Body of pancreas (tissue), 4 donors: ENCODE data around the gene BACE2. TPM values are rescaled to one million over a fixed set of nuclear protein-coding genes. Genes with fewer than 3 reads are reported as not detected.
A peak's percentile ranks its signal among the peaks of the same experiment; 100 is the strongest.

Source experiments
- ATAC-seq: fragments of 150-250 bp; one replicate; pipeline ENCODE4 v1.9.1; 2016
- DNase-seq, 4 donors: peaks; one replicate each; pipeline ENCODE4 v3.0.0-alpha.2; 2019
- H3K27ac ChIP-seq, 4 donors: fragments of 200-600 bp; sonication (generic); 1 replicate in 3 of 4; 2 replicates in 1 of 4; pipeline versions ENCODE4 v1.5.1 to v1.6.1; 2016 to 2019; ENCODE audit warnings: mild to moderate bottlenecking in 1 of 4, mixed read lengths in 1 of 4, moderate library complexity in 1 of 4
- H3K27me3 ChIP-seq, 2 donors: fragments of 200-600 bp; sonication (generic); one replicate each; pipeline ENCODE4 v1.6.0; 2016; ENCODE audit warnings: mild to moderate bottlenecking in 1 of 2
- H3K36me3 ChIP-seq, 2 donors: fragments of 200-600 bp; sonication (generic); replicated peaks in 1 of 2; 2 replicates each; pipeline ENCODE4 v1.5.1; 2016; ENCODE audit warnings: low read depth in 2 of 2; ENCODE audit not compliant: insufficient read depth in 1 of 2
- H3K4me1 ChIP-seq: fragments of 200-600 bp; sonication (generic); one replicate; pipeline ENCODE4 v1.6.0; 2016
- H3K4me3 ChIP-seq, 2 donors: fragments of 200-600 bp; sonication (generic); 1 replicate in 1 of 2; 2 replicates in 1 of 2; pipeline ENCODE4 v1.5.1; 2016 to 2019
- H3K9me3 ChIP-seq, 3 donors: fragments of 200-600 bp; sonication (generic); 1 replicate in 2 of 3; 2 replicates in 1 of 3; pipeline ENCODE4 v1.5.1; 2016
- CTCF ChIP-seq, 7 experiments: fragments of 450-650 bp in 4 of 7; fragments of 200-600 bp in 3 of 7; sonication (generic) in 3 of 7; IDR thresholded peaks; one replicate each; pipeline ENCODE4 v1.5.1; 2016 to 2019; ENCODE audit warnings: antibody characterized with exemption in 7 of 7
- POLR2A ChIP-seq, 3 donors: fragments of 450-650 bp; IDR thresholded peaks; one replicate each; pipeline ENCODE4 v1.6.1; 2016; ENCODE audit warnings: antibody characterized with exemption in 3 of 3, mild to moderate bottlenecking in 2 of 3
- WGBS, 2 donors: methylation state at CpG; one replicate each; pipeline ENCODE4 v1.1.5; 2017; 5-methylcytosine and 5-hydroxymethylcytosine counted together
- intact Hi-C: fragments of 100-400 bp; cut with DNase I; formaldehyde crosslinking; loops from one replicate; pipeline ENCODE4 v1.15.1; 2023
- total RNA-seq, 2 donors: library from RNA; depleted of rRNA; stranded (reverse); fragments of >200 nt; gene quantifications; one replicate each; pipeline ENCODE4 v1.1.0, GENCODE V29; 2016

The BACE2 gene
- total RNA-seq, 2 donors from 2014 or later, result 86.4 to 107 TPM

- ATAC-seq, result peak; percentile 59
- WGBS, 2 donors, result 11 to 18% methylated on average over 5 to 7 of the region's 7 CpGs
These were observed 154.0 kb downstream of the BACE2 start for GRCh38 chr21:41321908-41322495.

GRCh38 chr21:41322496-41323382, 154.8 kb downstream of the BACE2 start:
- intact Hi-C loops, result no loop called here
- no peaks in the 10 kb centered on the region for H3K27me3 ChIP-seq
- no peak for TF ChIP-seq CTCF (IDR thresholded peaks at IDR 0.05)
- TF ChIP-seq POLR2A (IDR thresholded peaks at IDR 0.05), result peak in 2 of 3 donors; percentile 25 to 37
- no peaks in the 10 kb centered on the region for H3K9me3 ChIP-seq
- peak; percentile 63 for ATAC-seq
- no peak overlapping the region for H3K4me3 ChIP-seq
- no peaks in the 10 kb centered on the region for H3K36me3 ChIP-seq
- peaks cover 99% of the 10 kb centered on the region for H3K4me1 ChIP-seq
- H3K27ac ChIP-seq, result peak overlapping the region; percentile 58 to 84 (median 72)
- 34 to 38% methylated on average over 22 to 23 of the region's 23 CpGs for WGBS, 2 donors
- DNase-seq, result peak in 3 of 4 donors; percentile 40 to 53 (median 47)

More at GRCh38 chr21:41321908-41322495, 154.0 kb downstream of the BACE2 start:
- H3K27me3 ChIP-seq, result no peaks in the 10 kb centered on the region
- H3K9me3 ChIP-seq, result peaks cover 0 to 3% (median 0%) of the 10 kb centered on the region in 3 donors
- no peak for TF ChIP-seq CTCF (IDR thresholded peaks at IDR 0.05)
- no peak for TF ChIP-seq POLR2A (IDR thresholded peaks at IDR 0.05)
- H3K36me3 ChIP-seq, result no peaks in the 10 kb centered on the region
- H3K4me3 ChIP-seq, result no peak overlapping the region
- H3K27ac ChIP-seq, result peak overlapping the region; percentile 58 to 84 (median 72)
- peaks cover 97% of the 10 kb centered on the region for H3K4me1 ChIP-seq
- intact Hi-C loops, result no loop called here
- DNase-seq, result peak; percentile 62 to 76 (median 72)

- Histone ChIP-seq H3K9me3 (no peaks in the 10 kb centered on the region), H3K36me3 (no peaks in the 10 kb centered on the region), H3K4me3 (no peak overlapping the region), H3K4me1 (peaks cover 74% of the 10 kb centered on the region), H3K27me3 (no peaks in the 10 kb centered on the region), H3K27ac (peak overlapping the region in 3 of 4 donors; percentile 65 to 84 (median 78))
- TF ChIP-seq POLR2A (IDR thresholded peaks at IDR 0.05) (no peak), CTCF (IDR thresholded peaks at IDR 0.05) (peak in 1 of 7 experiments; percentile 12)
- WGBS, 2 donors, result 55 to 62% methylated on average over 7 of the region's 7 CpGs
- peak in 1 of 4 donors; percentile 25 for DNase-seq
- intact Hi-C loops, result no loop called here
- ATAC-seq, result peak; percentile 32
These were observed 157.4 kb downstream of the BACE2 start for GRCh38 chr21:41325138-41325912.

GRCh38 chr21:41326414-41327080, 158.6 kb downstream of the BACE2 start:
- WGBS, 2 donors, result 33 to 67% methylated on average over 6 to 13 of the region's 13 CpGs
- H3K4me1 ChIP-seq, result peaks cover 62% of the 10 kb centered on the region
- H3K36me3 ChIP-seq, result no peaks in the 10 kb centered on the region
- ATAC-seq (peak; percentile 66), DNase-seq (peak; percentile 79 to 90 (median 80))
- H3K27ac ChIP-seq, result peak overlapping the region; percentile 56 to 84 (median 72)
- intact Hi-C loops, result no loop called here
- H3K27me3 ChIP-seq, result no peaks in the 10 kb centered on the region
- H3K4me3 ChIP-seq, result no peak overlapping the region
- TF ChIP-seq POLR2A (IDR thresholded peaks at IDR 0.05) (no peak), CTCF (IDR thresholded peaks at IDR 0.05) (no peak)
- no peaks in the 10 kb centered on the region for H3K9me3 ChIP-seq
